Tibial nerve (tissue), 4 donors: ENCODE measurements around the gene ITGA3.

Source experiments
- CTCF ChIP-seq, 5 experiments: fragments of 200-600 bp in 3 of 5; fragments of 450-650 bp in 2 of 5; sonication (generic) in 3 of 5; IDR thresholded peaks; one replicate each; pipeline ENCODE4 v1.5.1; 2016 to 2019; ENCODE audit warnings: antibody characterized with exemption in 5 of 5, mild to moderate bottlenecking in 3 of 5, moderate library complexity in 2 of 5
- EP300 ChIP-seq, 2 donors: sonication (generic); formaldehyde crosslinking; IDR thresholded peaks; one replicate each; pipeline ENCODE4 v1.6.1; 2017; ENCODE audit warnings: antibody characterized with exemption in 2 of 2, mild to moderate bottlenecking in 1 of 2

DNA sequence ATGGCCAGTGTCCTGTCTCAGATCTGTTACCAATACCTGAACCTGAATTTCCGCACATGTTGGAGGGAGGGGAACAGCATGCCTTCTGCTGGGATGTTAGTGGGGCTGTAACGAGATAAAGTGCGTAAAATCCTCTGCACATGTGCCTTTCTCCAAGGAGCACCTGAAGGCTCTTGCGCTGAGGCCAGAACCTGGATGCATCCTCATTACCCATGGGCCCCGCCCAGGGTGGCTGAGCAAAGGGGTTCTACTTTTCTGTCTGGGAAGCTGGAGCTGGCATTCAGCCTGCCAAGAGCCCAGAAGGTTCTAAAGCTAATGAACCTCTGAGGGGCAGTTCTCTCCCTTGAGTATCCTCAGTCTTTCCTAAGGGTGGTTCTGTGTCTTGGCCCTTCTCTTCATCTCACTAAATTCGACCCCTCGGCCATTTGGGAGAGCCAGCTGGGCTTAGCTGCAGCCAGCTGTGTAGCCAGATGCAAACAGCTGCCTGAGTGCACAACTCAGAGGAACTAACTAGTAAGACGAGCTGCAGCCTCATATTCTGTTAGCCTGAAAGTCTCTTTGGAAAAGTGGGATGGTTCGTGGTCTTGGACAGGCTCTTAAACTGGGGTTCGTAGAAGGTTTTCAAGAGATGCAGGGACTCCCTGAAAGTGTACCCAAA, 2.5 kb downstream of the ITGA3 start:
- TF ChIP-seq CTCF (IDR thresholded peaks at IDR 0.05) (no peak), EP300 (IDR thresholded peaks at IDR 0.05) (no peak)
